T-helper 17 cell (primary cell): ENCODE data around the gene ARHGAP28. TPM values are rescaled to one million over a fixed set of nuclear protein-coding genes. Genes with fewer than 3 reads are reported as not detected.

Experiments used
- ATAC-seq: fragments of 150-1000 bp; cut with Tn5 transposase; 2 replicates; pipeline ENCODE4 v1.10.0; 2021; ENCODE audit warnings: mild to moderate bottlenecking, moderate library complexity
- DNase-seq, 3 donors: peaks; one replicate each; pipeline versions ENCODE4 v3.0.0 to v3.0.0-alpha.2; 2020 to 2021
- H3K9me3 ChIP-seq: one replicate; pipeline ENCODE4 v1.7.0; 2013; ENCODE audit warnings: low read length, mild to moderate bottlenecking; ENCODE audit not compliant: control insufficient read depth, poor library complexity, severe bottlenecking
- H3K27ac Mint-ChIP-seq: one replicate; pipeline ENCODE4 v1.8.0; 2022; ENCODE audit warnings: mild to moderate bottlenecking, moderate library complexity, mixed read lengths
- H3K27me3 Mint-ChIP-seq: one replicate; pipeline ENCODE4 v1.8.0; 2022; ENCODE audit warnings: mixed read lengths
- H3K36me3 Mint-ChIP-seq: one replicate; pipeline ENCODE4 v1.8.0; 2022; ENCODE audit warnings: low read depth, mixed read lengths
- H3K4me1 Mint-ChIP-seq: one replicate; pipeline ENCODE4 v1.8.0; 2022; ENCODE audit warnings: mild to moderate bottlenecking, mixed read lengths
- H3K4me3 Mint-ChIP-seq: one replicate; pipeline ENCODE4 v1.8.0; 2022; ENCODE audit warnings: mild to moderate bottlenecking, moderate library complexity, mixed read lengths
- total RNA-seq, 4 donors: library from RNA in 2 of 4; stranded (reverse) in 2 of 4; gene quantifications; one replicate each; pipeline ENCODE4 v1.2.3 and lab custom pipeline; 2022 to 2026

Gene ARHGAP28
- total RNA-seq, 2 donors from 2014 or later = not detected

GRCh38 chr18:6879508-6880195, 150.1 kb downstream of the ARHGAP28 start:
- H3K4me1 Mint-ChIP-seq = no peaks in the 10 kb centered on the region
- H3K4me3 Mint-ChIP-seq = no peak overlapping the region
- H3K36me3 Mint-ChIP-seq = no peaks in the 10 kb centered on the region
- H3K27me3 Mint-ChIP-seq = no peaks in the 10 kb centered on the region
- no peak for DNase-seq
- no peak overlapping the region for H3K27ac Mint-ChIP-seq
- no peak for ATAC-seq
- no peaks in the 10 kb centered on the region for H3K9me3 ChIP-seq

GRCh38 chr18:6881034-6881820, 151.7 kb downstream of the ARHGAP28 start:
- Mint-ChIP-seq H3K36me3 (no peaks in the 10 kb centered on the region), H3K4me3 (no peak overlapping the region), H3K27me3 (no peaks in the 10 kb centered on the region), H3K27ac (no peak overlapping the region), H3K4me1 (no peaks in the 10 kb centered on the region)
- DNase-seq (no peak), ATAC-seq (no peak)
- no peaks in the 10 kb centered on the region for H3K9me3 ChIP-seq

GRCh38 chr18:6882401-6882800, 152.9 kb downstream of the ARHGAP28 start:
- H3K27me3 Mint-ChIP-seq = no peaks in the 10 kb centered on the region
- no peaks in the 10 kb centered on the region for H3K36me3 Mint-ChIP-seq
- H3K27ac Mint-ChIP-seq = no peak overlapping the region
- H3K4me3 Mint-ChIP-seq = no peak overlapping the region
- no peaks in the 10 kb centered on the region for H3K4me1 Mint-ChIP-seq
- ATAC-seq (no peak), DNase-seq (no peak)
- no peaks in the 10 kb centered on the region for H3K9me3 ChIP-seq

- H3K27ac Mint-ChIP-seq = no peak overlapping the region
- no peak overlapping the region for H3K4me3 Mint-ChIP-seq
- H3K36me3 Mint-ChIP-seq = no peaks in the 10 kb centered on the region
- DNase-seq (no peak), ATAC-seq (no peak)
- H3K4me1 Mint-ChIP-seq = no peaks in the 10 kb centered on the region
- no peaks in the 10 kb centered on the region for H3K27me3 Mint-ChIP-seq
- H3K9me3 ChIP-seq = no peaks in the 10 kb centered on the region
Observed at GRCh38 chr18:6885006-6885481, 155.5 kb downstream of the ARHGAP28 start.

- H3K36me3 Mint-ChIP-seq = no peaks in the 10 kb centered on the region
- DNase-seq (no peak), ATAC-seq (no peak)
- no peak overlapping the region for H3K4me3 Mint-ChIP-seq
- no peaks in the 10 kb centered on the region for H3K4me1 Mint-ChIP-seq
- no peaks in the 10 kb centered on the region for H3K9me3 ChIP-seq
- H3K27ac Mint-ChIP-seq = no peak overlapping the region
- H3K27me3 Mint-ChIP-seq = no peaks in the 10 kb centered on the region
Observed at GRCh38 chr18:6885992-6886796, 156.7 kb downstream of the ARHGAP28 start.

GRCh38 chr18:6886797-6887330, 157.3 kb downstream of the ARHGAP28 start:
- Mint-ChIP-seq H3K27ac (no peak overlapping the region), H3K36me3 (no peaks in the 10 kb centered on the region), H3K4me1 (no peaks in the 10 kb centered on the region), H3K27me3 (no peaks in the 10 kb centered on the region), H3K4me3 (no peak overlapping the region)
- no peak for ATAC-seq
- DNase-seq = no peak
- no peaks in the 10 kb centered on the region for H3K9me3 ChIP-seq

GRCh38 chr18:6891788-6892187, 162.3 kb downstream of the ARHGAP28 start:
- Mint-ChIP-seq H3K27ac (no peak overlapping the region), H3K36me3 (no peaks in the 10 kb centered on the region), H3K4me3 (no peak overlapping the region), H3K4me1 (no peaks in the 10 kb centered on the region), H3K27me3 (no peaks in the 10 kb centered on the region)
- no peaks in the 10 kb centered on the region for H3K9me3 ChIP-seq
- no peak for ATAC-seq
- DNase-seq = no peak

- no peak overlapping the region for H3K4me3 Mint-ChIP-seq
- DNase-seq = no peak
- no peaks in the 10 kb centered on the region for H3K9me3 ChIP-seq
- H3K36me3 Mint-ChIP-seq = no peaks in the 10 kb centered on the region
- ATAC-seq = no peak
- H3K27me3 Mint-ChIP-seq = no peaks in the 10 kb centered on the region
- H3K4me1 Mint-ChIP-seq = no peaks in the 10 kb centered on the region
- no peak overlapping the region for H3K27ac Mint-ChIP-seq
Observed at GRCh38 chr18:6901286-6901926, 171.9 kb downstream of the ARHGAP28 start.

GRCh38 chr18:6917072-6917471, 187.6 kb downstream of the ARHGAP28 start:
- no peaks in the 10 kb centered on the region for H3K27me3 Mint-ChIP-seq
- DNase-seq = no peak
- H3K9me3 ChIP-seq = no peaks in the 10 kb centered on the region
- H3K36me3 Mint-ChIP-seq = no peaks in the 10 kb centered on the region
- H3K4me1 Mint-ChIP-seq = no peaks in the 10 kb centered on the region
- no peak overlapping the region for H3K4me3 Mint-ChIP-seq
- no peak for ATAC-seq
- no peak overlapping the region for H3K27ac Mint-ChIP-seq

GRCh38 chr18:6920099-6920955, 190.8 kb downstream of the ARHGAP28 start:
- DNase-seq (no peak), ATAC-seq (no peak)
- Mint-ChIP-seq H3K4me1 (no peaks in the 10 kb centered on the region), H3K27ac (no peak overlapping the region), H3K36me3 (no peaks in the 10 kb centered on the region), H3K27me3 (no peaks in the 10 kb centered on the region), H3K4me3 (no peak overlapping the region)
- H3K9me3 ChIP-seq = no peaks in the 10 kb centered on the region

- H3K4me3 Mint-ChIP-seq = no peak overlapping the region
- no peaks in the 10 kb centered on the region for H3K9me3 ChIP-seq
- H3K27ac Mint-ChIP-seq = no peak overlapping the region
- H3K27me3 Mint-ChIP-seq = no peaks in the 10 kb centered on the region
- no peak for ATAC-seq
- no peak for DNase-seq
- no peaks in the 10 kb centered on the region for H3K4me1 Mint-ChIP-seq
- H3K36me3 Mint-ChIP-seq = no peaks in the 10 kb centered on the region
Observed at GRCh38 chr18:6921571-6921970, 192.1 kb downstream of the ARHGAP28 start.

GRCh38 chr18:6923220-6923619, 193.7 kb downstream of the ARHGAP28 start:
- Mint-ChIP-seq H3K36me3 (no peaks in the 10 kb centered on the region), H3K27ac (no peak overlapping the region), H3K4me1 (no peaks in the 10 kb centered on the region), H3K27me3 (no peaks in the 10 kb centered on the region), H3K4me3 (no peak overlapping the region)
- DNase-seq (no peak), ATAC-seq (no peak)
- H3K9me3 ChIP-seq = no peaks in the 10 kb centered on the region
